Measurements from ENCODE around the gene TSPAN9.

Gene TSPAN9

GRCh38 chr12:3129301-3130056 lies 52.3 kb downstream of the TSPAN9 start:
- peak; percentile 12 for DNase-seq

DNA sequence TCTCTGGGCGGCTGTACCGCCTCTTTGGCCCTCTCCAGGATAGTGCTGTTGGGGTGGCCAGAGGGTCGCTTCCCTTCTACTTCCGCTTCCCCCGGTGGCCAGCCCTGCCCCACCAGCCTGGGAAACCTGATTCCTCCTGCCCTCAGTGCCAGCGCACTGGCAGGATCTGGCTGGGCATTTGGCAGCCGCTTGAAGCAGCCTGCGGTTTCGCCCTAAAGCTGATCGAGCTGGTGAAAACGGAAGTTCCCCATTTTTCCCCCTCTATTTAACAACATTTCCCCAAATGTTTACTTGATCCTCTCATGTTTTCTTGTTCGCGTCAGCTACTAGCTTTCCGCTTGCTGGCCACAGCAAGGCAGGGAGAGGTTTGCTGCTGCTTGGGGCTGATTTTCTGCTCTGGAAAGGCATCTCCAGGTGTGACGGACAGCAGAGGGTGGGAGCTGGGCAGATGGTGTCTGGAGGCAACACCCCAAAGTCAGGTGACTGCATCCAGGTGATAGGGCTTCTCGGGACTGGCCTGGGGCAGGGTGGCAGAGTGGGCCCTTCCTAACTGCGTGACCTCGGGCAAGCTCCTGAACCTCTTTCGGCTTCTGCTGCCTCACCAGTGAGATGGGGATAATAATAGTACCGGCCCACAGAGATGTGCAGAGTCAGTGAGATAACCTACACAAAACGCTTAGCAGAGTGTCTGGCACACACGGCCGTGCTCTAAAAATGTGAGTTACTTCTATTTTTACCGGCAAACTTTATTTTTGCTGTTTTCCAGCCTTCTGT lies 53.1 kb downstream of the TSPAN9 start:
- no peak for DNase-seq

DNA sequence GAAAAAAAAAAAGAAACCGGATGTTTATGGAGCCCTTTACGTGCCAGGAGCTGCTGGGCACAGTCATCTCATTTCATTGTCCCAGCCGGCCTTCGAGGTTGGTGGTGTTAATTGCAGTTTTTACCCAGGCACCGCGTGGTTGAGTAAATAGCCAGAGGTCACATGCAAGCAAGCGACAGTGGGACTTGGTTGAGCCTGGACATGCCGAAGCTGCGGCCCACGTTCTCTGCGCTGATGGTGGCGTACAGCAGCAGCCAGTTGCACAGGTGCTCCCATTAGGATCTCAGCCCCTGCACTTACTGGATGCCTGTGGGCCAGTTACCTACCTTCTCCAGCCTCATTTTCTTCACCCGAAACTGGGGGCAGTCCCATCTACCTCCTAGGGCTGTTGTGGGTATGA lies 54.0 kb downstream of the TSPAN9 start:
- no peak for DNase-seq

- DNase-seq: no peak
Measured at GRCh38 chr12:3132636-3133404, 55.6 kb downstream of the TSPAN9 start.

- no peak for DNase-seq
Measured at GRCh38 chr12:3133405-3133783, 56.2 kb downstream of the TSPAN9 start.

- no peak for DNase-seq
Measured at GRCh38 chr12:3134126-3134525, 56.9 kb downstream of the TSPAN9 start.

DNA sequence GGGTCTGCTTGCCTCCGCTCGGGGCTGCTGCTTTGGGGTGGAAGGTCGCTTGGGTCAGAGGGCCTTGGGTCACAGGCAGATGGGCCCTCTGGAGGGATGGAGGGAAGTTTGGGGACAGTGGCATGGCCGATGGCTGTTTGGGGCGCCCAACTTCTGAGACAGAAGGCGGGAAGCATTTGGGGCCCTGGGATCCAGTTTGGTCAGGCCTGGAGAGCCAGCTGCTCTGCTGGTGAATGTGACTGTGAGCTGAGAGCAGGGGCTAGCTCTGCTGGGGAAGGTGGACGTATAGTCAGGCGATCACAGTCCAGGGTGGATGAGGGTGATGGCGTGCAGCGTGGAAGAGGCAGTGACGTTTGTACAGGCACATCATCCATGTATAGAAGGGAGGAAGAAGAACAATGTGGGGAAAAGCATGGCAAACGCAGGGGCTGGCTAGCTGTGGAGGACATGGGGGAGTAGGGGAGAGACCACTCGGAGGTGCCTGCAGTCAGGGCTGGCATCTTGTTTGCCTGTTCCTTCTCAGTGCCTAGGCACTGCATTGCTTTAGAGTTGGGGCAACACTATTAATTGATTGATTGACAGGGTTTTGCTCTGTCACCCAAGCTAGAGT lies 57.5 kb downstream of the TSPAN9 start:
- DNase-seq: no peak

DNA sequence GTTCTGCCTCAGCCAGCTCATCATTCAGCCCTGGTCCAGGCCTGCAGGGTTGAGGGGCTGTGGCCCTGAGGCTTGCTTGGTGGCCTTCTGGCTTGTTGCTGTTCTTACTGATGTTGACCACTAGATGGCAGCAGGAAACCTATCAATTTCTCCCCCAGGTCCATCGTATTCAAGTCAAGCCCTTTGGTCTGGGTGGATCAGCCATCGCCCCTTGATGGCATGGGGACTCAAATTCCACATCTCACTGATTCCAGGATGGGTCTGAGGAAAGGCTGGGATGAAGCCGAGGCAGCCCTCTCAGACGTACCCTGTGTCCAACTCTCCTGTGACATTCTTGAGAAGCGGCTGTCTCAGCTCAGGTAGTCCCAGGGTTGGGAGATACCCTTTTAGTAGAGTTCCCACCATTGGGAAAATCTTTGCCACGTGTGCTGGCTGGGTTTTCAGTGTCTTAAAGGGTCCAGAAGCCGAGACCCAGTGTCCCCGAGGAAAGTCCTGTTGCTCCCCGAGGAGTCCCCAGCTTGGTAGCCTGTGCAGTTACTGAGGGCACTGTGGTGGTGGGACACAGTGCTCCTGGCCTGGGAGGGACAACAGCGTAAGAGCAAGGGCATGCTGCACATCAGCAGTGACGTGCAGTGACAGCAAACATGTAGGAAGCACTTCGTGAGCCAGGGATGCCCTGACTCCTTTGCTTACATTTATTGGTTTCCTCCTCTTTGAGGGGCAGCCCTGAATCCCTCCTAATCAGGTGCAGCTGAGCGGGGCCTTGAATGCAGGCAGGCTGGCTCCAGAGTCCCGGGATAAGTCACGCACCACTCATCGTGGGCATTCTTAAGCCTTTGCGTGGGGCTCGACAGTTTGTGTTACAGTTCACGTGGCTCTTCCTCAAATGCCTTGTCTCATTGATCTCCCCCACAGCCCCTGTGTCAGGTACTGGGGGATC lies 58.6 kb downstream of the TSPAN9 start:
- DNase-seq: peak; percentile 40

GRCh38 chr12:3136641-3137267 lies 59.6 kb downstream of the TSPAN9 start:
- no peak for DNase-seq

- no peak for DNase-seq
Measured at GRCh38 chr12:3137268-3137781, 60.1 kb downstream of the TSPAN9 start.

GRCh38 chr12:3137814-3138445 lies 60.8 kb downstream of the TSPAN9 start:
- no peak for DNase-seq

DNA sequence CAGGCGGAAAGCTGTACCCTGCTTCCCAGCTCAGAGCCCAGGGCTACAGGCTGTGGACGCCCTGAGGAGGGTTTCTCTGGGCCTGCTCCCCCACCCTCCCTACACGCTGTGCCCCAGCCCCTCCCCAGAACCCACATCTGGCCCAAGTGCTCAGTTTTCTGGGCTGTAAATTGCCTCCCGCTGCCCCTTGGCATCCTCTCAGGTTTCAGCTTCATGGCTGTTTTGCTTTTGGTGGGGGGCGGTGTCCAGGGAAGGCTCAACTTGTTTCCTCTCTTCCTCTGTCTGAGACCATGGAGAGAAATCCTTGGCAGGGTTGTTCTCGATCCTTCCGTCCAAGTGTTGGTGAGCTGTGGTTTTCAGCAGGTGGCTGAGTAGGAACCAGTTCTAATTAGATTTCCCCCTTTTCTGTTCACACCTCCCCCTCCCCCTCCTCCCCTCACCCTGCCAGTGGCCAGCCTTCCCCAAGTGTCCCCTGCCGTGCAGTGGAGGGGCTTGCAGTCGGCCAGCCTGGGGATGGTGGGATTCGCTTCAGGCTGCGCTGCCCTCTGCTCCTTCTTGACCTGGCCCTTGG lies 61.8 kb downstream of the TSPAN9 start:
- DNase-seq: no peak

DNA sequence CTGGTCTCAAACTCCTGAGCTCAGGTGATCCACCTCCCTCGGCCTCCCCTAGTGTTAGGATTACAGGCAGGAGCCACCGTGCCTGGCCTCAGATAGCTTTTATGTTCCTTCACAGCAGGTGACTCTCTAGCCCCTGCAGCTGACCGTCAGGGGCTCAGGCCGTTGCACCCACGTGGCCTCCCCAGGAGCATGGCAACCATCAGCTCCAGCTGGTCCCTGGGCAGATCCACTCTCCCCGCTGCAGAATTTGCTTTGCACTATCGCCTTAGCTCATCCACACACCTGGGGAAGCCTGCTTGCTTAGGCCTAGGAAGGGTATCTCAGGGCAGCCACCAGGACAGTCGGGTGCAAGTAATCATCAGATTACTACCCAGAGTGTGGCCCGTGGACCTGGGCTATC lies 62.6 kb downstream of the TSPAN9 start:
- no peak for DNase-seq

DNA sequence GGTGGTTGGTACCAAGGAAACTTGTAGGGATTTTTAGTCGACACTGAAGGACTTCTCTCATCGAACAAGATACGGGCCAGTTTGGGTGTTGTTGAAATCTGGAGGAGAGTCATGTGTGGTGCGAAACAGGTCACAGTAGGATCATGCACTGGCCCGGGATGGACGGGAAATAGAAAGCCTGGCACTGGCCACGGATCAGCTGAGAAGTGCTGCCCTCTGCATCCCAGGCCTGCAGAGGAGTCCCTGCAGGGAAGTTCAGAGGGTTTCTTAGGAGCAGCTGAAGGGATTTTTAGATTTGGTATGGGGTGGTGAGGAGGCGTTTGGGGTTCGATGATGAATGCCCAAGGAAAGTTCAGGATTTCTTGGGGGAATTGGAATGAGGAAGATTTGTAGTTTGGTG lies 63.1 kb downstream of the TSPAN9 start:
- DNase-seq: no peak

- no peak for DNase-seq
Measured at GRCh38 chr12:3141339-3142321, 64.5 kb downstream of the TSPAN9 start.

DNA sequence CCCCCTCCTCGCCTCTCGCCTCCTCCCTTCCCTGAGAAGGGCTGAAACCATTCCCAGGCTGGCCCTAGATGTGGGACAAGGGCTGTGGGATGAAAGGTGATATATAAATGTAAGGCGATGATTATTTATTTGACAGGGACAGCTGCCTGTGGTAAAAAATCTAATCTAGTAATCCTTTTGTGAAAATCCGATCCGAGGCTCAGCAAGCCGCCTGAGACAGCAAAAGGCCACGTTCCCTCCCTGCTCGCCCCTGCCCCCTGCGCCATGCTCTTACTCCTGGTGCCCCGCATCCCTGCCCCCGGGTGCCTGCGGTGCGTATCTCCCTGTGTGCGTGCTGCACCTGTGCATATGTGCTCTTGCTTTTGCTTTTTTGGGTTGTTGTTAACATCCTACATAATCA lies 65.2 kb downstream of the TSPAN9 start:
- DNase-seq: no peak

GRCh38 chr12:3144495-3144894 lies 67.3 kb downstream of the TSPAN9 start:
- DNase-seq: no peak

DNA sequence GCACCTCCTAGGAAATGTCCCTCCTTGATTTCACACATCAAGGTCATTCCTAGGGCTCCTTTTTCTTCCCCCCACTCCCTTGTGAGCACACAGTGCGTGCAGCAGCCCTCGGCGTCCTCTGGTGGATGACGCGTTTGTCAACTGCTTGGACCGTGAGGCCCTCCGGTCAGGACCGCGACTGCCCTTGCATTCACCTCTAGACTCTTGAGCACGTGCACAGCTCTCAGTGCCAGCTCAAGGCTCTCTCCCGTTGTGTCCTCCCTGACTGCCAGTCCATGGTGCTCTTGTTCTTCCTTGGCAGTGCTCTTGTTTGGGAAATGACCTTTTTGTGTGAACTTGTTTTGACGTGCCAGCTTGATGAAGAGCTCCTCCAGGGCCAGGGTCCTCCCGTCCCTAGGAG lies 67.9 kb downstream of the TSPAN9 start:
- DNase-seq: no peak

Measured in CD4-positive, alpha-beta T cell treated with Interleukin-17A for 4 hours (primary cell).